Smooth muscle cell (in vitro differentiated cells): ENCODE data around the gene MICAL3. TPM values are rescaled to one million over a fixed set of nuclear protein-coding genes. Genes with fewer than 3 reads are reported as not detected.
A peak's percentile ranks its signal among the peaks of the same experiment; 100 is the strongest.

Experiments used
- DNase-seq: peaks from one replicate; lab custom pipeline; 2025; ENCODE audit not compliant: unreplicated experiment; lab: John Stamatoyannopoulos, UW
- H2AFZ ChIP-seq: fragments of 200-600 bp; sonication (generic); 2 replicates; pipeline ENCODE4 v1.6.0; 2016; ENCODE audit warnings: antibody characterized with exemption, low read depth, mild to moderate bottlenecking
- H3F3A ChIP-seq: fragments of 200-600 bp; sonication (generic); 2 replicates; pipeline ENCODE4 v1.6.0; 2017; ENCODE audit warnings: antibody characterized with exemption, low read depth
- H3K27ac ChIP-seq: fragments of 200-600 bp; sonication (generic); 2 replicates; pipeline ENCODE4 v1.5.1; 2016; ENCODE audit warnings: low read depth, mild to moderate bottlenecking
- H3K27me3 ChIP-seq: fragments of 200-600 bp; sonication (generic); 2 replicates; pipeline ENCODE4 v1.6.1; 2016; ENCODE audit warnings: low read depth, mild to moderate bottlenecking
- H3K36me3 ChIP-seq: fragments of 200-600 bp; sonication (generic); 2 replicates; pipeline ENCODE4 v1.5.1; 2016; ENCODE audit warnings: low read depth
- H3K4me1 ChIP-seq: fragments of 200-600 bp; sonication (generic); 2 replicates; pipeline ENCODE4 v1.5.1; 2016; ENCODE audit warnings: low read depth
- H3K4me2 ChIP-seq: fragments of 200-600 bp; sonication (generic); 2 replicates; pipeline ENCODE4 v1.6.0; 2016; ENCODE audit warnings: mild to moderate bottlenecking
- H3K4me3 ChIP-seq: fragments of 200-600 bp; sonication (generic); 2 replicates; pipeline ENCODE4 v1.5.1; 2016; ENCODE audit warnings: mild to moderate bottlenecking
- H3K79me2 ChIP-seq: fragments of 200-600 bp; sonication (generic); 2 replicates; pipeline ENCODE4 v1.6.0; 2016; ENCODE audit warnings: low read depth, mild to moderate bottlenecking
- H3K9ac ChIP-seq: fragments of 200-600 bp; sonication (generic); 2 replicates; pipeline ENCODE4 v1.6.0; 2016; ENCODE audit warnings: low read depth
- H3K9me3 ChIP-seq: fragments of 200-600 bp; sonication (generic); replicated peaks from 2 replicates; pipeline ENCODE4 v1.5.1; 2016; ENCODE audit warnings: low read depth
- H4K20me1 ChIP-seq: fragments of 200-600 bp; sonication (generic); 2 replicates; pipeline ENCODE4 v1.6.0; 2016; ENCODE audit warnings: low read depth
- CTCF ChIP-seq: fragments of 200-600 bp; sonication (generic); IDR thresholded peaks from 2 replicates; pipeline ENCODE4 v1.5.1; 2017; ENCODE audit warnings: borderline replicate concordance, mild to moderate bottlenecking, antibody characterized with exemption; ENCODE audit not compliant: insufficient read depth, poor library complexity, severe bottlenecking
- WGBS: methylation state at CpG from one replicate; pipeline ENCODE4 v1.1.7; 2016; ENCODE audit warnings: low lambda C conversion rate; 5-methylcytosine and 5-hydroxymethylcytosine counted together
- polyA plus RNA-seq: library from polyadenylated mRNA; unstranded; fragments of >200 nt; fragmentation: Nextera tagmentation; extraction: Ambion mirVana; gene quantifications from 2 replicates; pipeline ENCODE4 v1.2.1, GENCODE V29; 2016
- total RNA-seq: library from RNA; depleted of rRNA; stranded (reverse); fragments of >200 nt; gene quantifications from 2 replicates; pipeline ENCODE4 v1.2.3, GENCODE V29; 2014

MICAL3 gene
- total and polyA plus RNA-seq, 2 experiments from 2014 or later = 3.1 to 28.6 TPM

GRCh38 chr22:17807578-17808410 lies 216.6 kb downstream of the MICAL3 start:
- H2AFZ ChIP-seq = no peak overlapping the region
- no peak for DNase-seq
- H3K27ac ChIP-seq = peak overlapping the region; percentile 23
- no peak overlapping the region for H3K4me2 ChIP-seq
- H3F3A ChIP-seq = no peaks in the 10 kb centered on the region
- TF ChIP-seq CTCF = no peak
- H3K27me3 ChIP-seq = no peaks in the 10 kb centered on the region
- no peaks in the 10 kb centered on the region for H3K4me1 ChIP-seq
- WGBS = 72% methylated on average over 18 of the region's 18 CpGs
- H3K4me3 ChIP-seq = no peak overlapping the region
- no peaks in the 10 kb centered on the region for H3K9me3 ChIP-seq
- H3K36me3 ChIP-seq = no peaks in the 10 kb centered on the region
- no peak overlapping the region for H3K9ac ChIP-seq
- no peaks in the 10 kb centered on the region for H3K79me2 ChIP-seq
- no peaks in the 10 kb centered on the region for H4K20me1 ChIP-seq

GRCh38 chr22:17807086-17807485 lies 217.3 kb downstream of the MICAL3 start:
- Histone ChIP-seq H3K36me3 (no peaks in the 10 kb centered on the region), H2AFZ (no peak overlapping the region), H3K27ac (no peak overlapping the region), H3K9ac (no peak overlapping the region), H3K9me3 (no peaks in the 10 kb centered on the region), H3K79me2 (no peaks in the 10 kb centered on the region), H4K20me1 (no peaks in the 10 kb centered on the region), H3K4me1 (no peaks in the 10 kb centered on the region), H3F3A (no peaks in the 10 kb centered on the region), H3K4me2 (no peak overlapping the region), H3K27me3 (no peaks in the 10 kb centered on the region), H3K4me3 (no peak overlapping the region)
- DNase-seq = no peak
- TF ChIP-seq CTCF = no peak
- 95% methylated on average over 10 of the region's 10 CpGs for WGBS

GRCh38 chr22:17806437-17806836 lies 217.9 kb downstream of the MICAL3 start:
- TF ChIP-seq CTCF = no peak
- Histone ChIP-seq H3F3A (no peaks in the 10 kb centered on the region), H3K9me3 (no peaks in the 10 kb centered on the region), H3K79me2 (no peaks in the 10 kb centered on the region), H3K27me3 (no peaks in the 10 kb centered on the region), H3K27ac (no peak overlapping the region), H2AFZ (no peak overlapping the region), H3K4me3 (no peak overlapping the region), H3K4me2 (no peak overlapping the region), H3K9ac (no peak overlapping the region), H3K36me3 (no peaks in the 10 kb centered on the region), H4K20me1 (no peaks in the 10 kb centered on the region), H3K4me1 (no peaks in the 10 kb centered on the region)
- WGBS = 98% methylated on average over 2 of the region's 2 CpGs
- DNase-seq = no peak
